ENCODE data around the gene KANK4. TPM values are rescaled to one million over a fixed set of nuclear protein-coding genes. Genes with fewer than 3 reads are reported as not detected.

The KANK4 gene
- total and polyA plus RNA-seq, 2 donors (not counting 1 experiment from before 2014, with no cell fraction given) = not detected

DNA sequence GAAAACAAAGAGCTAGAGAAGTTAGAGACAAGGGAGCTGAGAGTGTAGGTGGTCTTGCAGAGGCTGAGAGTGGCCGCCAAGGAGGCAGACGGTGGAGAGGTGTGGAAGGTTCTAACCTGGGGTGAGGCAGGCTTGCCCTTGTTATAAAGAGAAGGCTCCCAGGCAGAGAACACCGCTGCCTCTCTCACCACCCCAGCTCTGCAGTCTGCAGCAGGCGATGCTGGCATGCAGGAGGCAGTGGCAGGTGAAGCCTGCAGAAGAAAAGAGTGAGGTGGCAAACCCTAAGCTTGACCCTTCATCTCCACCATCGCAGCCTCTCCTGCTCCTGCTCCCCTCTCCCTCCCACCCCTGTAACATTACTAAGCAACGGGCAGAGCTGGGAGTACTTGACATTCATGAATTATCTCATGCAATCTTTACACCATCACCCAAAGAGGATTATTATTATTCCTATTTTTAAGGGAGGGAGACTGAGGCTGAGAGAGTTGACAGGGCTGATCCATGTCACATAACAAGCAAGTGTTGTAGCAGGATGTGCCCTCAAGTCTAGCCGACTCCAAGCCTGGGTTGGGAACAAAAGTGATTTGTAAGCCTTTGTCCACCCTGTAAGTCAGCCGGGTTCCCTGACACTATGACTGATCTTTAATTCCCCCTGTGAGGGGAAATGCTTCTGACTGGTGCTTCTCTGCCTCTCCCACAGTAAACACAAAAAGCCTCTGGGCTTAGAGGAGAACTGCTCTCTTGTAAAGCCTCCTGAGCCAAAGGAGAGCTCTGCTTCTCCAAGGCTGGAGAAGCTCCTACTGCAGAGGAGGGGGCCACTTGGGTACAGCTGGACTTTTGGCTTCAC lies 36.1 kb downstream of the KANK4 start:
- Histone ChIP-seq H3K27ac (ENCODE audit: insufficient read depth, low read length) (no peak overlapping the region), H3K4me3 (replicated peaks in 1 of 4; ENCODE audit: control extremely low read depth in 1 of 4, insufficient read depth in 1 of 4, low read depth in 3 of 4, low read length in 4 of 4) (no peak overlapping the region), H3K4me1 (ENCODE audit: control insufficient read depth, extremely low read depth, insufficient read depth, low read length) (no peaks in the 10 kb centered on the region), H2AFZ (ENCODE audit: low read length) (no peak overlapping the region), H3K27me3 (ENCODE audit: control insufficient read depth, insufficient read depth, low read length) (peaks cover 7% of the 10 kb centered on the region), H3K9me3 (ENCODE audit: control insufficient read depth, insufficient read depth, low read depth, low read length) (no peaks in the 10 kb centered on the region), H3K79me2 (ENCODE audit: control insufficient read depth, insufficient read depth, low read length) (no peaks in the 10 kb centered on the region), H3K4me2 (ENCODE audit: extremely low read depth, insufficient read depth, low read length) (no peak overlapping the region), H3K36me3 (ENCODE audit: control insufficient read depth, insufficient read depth, low read length) (no peaks in the 10 kb centered on the region), H4K20me1 (ENCODE audit: control insufficient read depth, extremely low read depth, insufficient read depth, low read length) (no peaks in the 10 kb centered on the region), H3K9ac (ENCODE audit: insufficient read depth, low read length) (no peak overlapping the region)
- DNase-seq (ENCODE audit: low read depth in 2 of 2) = no peak
- TF ChIP-seq, protein P1, sequence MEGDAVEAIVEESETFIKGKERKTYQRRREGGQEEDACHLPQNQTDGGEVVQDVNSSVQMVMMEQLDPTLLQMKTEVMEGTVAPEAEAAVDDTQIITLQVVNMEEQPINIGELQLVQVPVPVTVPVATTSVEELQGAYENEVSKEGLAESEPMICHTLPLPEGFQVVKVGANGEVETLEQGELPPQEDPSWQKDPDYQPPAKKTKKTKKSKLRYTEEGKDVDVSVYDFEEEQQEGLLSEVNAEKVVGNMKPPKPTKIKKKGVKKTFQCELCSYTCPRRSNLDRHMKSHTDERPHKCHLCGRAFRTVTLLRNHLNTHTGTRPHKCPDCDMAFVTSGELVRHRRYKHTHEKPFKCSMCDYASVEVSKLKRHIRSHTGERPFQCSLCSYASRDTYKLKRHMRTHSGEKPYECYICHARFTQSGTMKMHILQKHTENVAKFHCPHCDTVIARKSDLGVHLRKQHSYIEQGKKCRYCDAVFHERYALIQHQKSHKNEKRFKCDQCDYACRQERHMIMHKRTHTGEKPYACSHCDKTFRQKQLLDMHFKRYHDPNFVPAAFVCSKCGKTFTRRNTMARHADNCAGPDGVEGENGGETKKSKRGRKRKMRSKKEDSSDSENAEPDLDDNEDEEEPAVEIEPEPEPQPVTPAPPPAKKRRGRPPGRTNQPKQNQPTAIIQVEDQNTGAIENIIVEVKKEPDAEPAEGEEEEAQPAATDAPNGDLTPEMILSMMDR (conservative IDR thresholded peaks at IDR 0.05 in 1 of 2, IDR thresholded peaks at IDR 0.05 in 1 of 2; ENCODE audit: low read depth in 1 of 2, low read length in 2 of 2) = no peak
- no peak for TF ChIP-seq EZH2 (IDR thresholded peaks at IDR 0.05; ENCODE audit: low read length, missing control alignments)

DNA sequence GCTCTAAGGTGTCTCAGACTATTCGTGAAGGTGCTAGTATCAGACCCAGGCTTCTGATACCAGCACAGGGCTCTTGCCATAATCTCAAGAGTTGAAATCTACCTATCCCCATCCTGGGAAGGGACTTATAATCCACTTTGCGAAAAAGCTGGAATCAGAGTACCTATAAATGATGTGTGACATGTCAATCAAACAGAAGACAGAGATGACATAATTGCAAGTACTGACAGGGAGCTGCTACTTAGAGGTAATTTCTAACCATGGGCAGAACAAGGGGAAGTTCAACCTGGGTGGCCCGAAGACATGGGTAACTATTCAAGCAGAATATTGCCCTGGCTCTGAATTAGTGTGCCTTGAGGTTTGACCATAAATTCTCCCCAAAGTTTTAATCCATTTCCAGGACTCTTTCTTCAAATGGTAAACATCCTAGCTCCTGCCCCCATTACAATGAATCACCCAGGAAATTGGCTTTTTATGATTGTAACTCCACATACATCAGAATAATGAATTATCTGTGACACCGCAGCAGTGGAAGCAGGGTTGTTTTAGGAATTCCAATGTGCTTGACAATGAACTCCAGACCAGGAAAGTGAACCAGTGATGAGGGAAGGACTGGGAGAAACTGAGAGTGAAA lies 37.2 kb downstream of the KANK4 start:
- H3K27me3 ChIP-seq (ENCODE audit: control insufficient read depth, insufficient read depth, low read length) = peaks cover 7% of the 10 kb centered on the region
- H3K27ac ChIP-seq (ENCODE audit: insufficient read depth, low read length) = no peak overlapping the region
- no peaks in the 10 kb centered on the region for H3K79me2 ChIP-seq (ENCODE audit: control insufficient read depth, insufficient read depth, low read length)
- no peaks in the 10 kb centered on the region for H3K4me1 ChIP-seq (ENCODE audit: control insufficient read depth, extremely low read depth, insufficient read depth, low read length)
- TF ChIP-seq EZH2 (IDR thresholded peaks at IDR 0.05; ENCODE audit: low read length, missing control alignments) = no peak
- TF ChIP-seq, protein P1 (conservative IDR thresholded peaks at IDR 0.05 in 1 of 2, IDR thresholded peaks at IDR 0.05 in 1 of 2; ENCODE audit: low read depth in 1 of 2, low read length in 2 of 2) = no peak
- no peak overlapping the region for H3K9ac ChIP-seq (ENCODE audit: insufficient read depth, low read length)
- H4K20me1 ChIP-seq (ENCODE audit: control insufficient read depth, extremely low read depth, insufficient read depth, low read length) = no peaks in the 10 kb centered on the region
- H3K4me3 ChIP-seq (replicated peaks in 1 of 4; ENCODE audit: control extremely low read depth in 1 of 4, insufficient read depth in 1 of 4, low read depth in 3 of 4, low read length in 4 of 4) = no peak overlapping the region
- DNase-seq (ENCODE audit: low read depth in 2 of 2) = peak in 1 of 2 donors; percentile 77
- no peaks in the 10 kb centered on the region for H3K36me3 ChIP-seq (ENCODE audit: control insufficient read depth, insufficient read depth, low read length)
- no peak overlapping the region for H2AFZ ChIP-seq (ENCODE audit: low read length)
- no peak overlapping the region for H3K4me2 ChIP-seq (ENCODE audit: extremely low read depth, insufficient read depth, low read length)
- no peaks in the 10 kb centered on the region for H3K9me3 ChIP-seq (ENCODE audit: control insufficient read depth, insufficient read depth, low read depth, low read length)

DNA sequence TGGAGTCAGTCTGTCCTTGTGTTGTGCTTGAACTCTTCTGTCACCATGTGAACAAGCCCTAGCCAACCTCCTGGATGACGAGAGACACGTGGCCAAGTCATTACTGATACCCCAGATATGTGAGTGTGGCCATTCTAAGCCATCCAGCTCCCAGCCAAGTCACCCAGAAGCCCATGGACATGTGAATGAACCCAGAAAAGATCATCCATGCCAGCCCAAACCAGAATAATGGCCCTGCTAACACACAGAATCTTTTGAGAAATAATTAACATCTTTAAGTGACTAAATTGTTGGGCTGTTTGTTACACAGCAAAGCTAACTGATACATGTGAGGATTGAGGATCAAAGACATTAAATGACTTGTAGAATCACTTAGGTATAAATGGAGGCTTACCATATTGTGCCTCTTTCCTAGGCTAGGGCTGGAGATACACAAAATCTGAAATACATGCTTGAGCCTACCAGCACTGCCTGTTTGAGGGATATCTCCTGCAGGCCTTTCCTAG lies 38.2 kb downstream of the KANK4 start:
- no peaks in the 10 kb centered on the region for H3K79me2 ChIP-seq (ENCODE audit: control insufficient read depth, insufficient read depth, low read length)
- H4K20me1 ChIP-seq (ENCODE audit: control insufficient read depth, extremely low read depth, insufficient read depth, low read length) = no peaks in the 10 kb centered on the region
- no peak overlapping the region for H2AFZ ChIP-seq (ENCODE audit: low read length)
- H3K9ac ChIP-seq (ENCODE audit: insufficient read depth, low read length) = no peak overlapping the region
- no peak overlapping the region for H3K27ac ChIP-seq (ENCODE audit: insufficient read depth, low read length)
- H3K4me3 ChIP-seq (replicated peaks in 1 of 4; ENCODE audit: control extremely low read depth in 1 of 4, insufficient read depth in 1 of 4, low read depth in 3 of 4, low read length in 4 of 4) = no peak overlapping the region
- TF ChIP-seq, protein P1 (conservative IDR thresholded peaks at IDR 0.05 in 1 of 2, IDR thresholded peaks at IDR 0.05 in 1 of 2; ENCODE audit: low read depth in 1 of 2, low read length in 2 of 2) = no peak
- no peak for TF ChIP-seq EZH2 (IDR thresholded peaks at IDR 0.05; ENCODE audit: low read length, missing control alignments)
- H3K4me2 ChIP-seq (ENCODE audit: extremely low read depth, insufficient read depth, low read length) = no peak overlapping the region
- no peaks in the 10 kb centered on the region for H3K9me3 ChIP-seq (ENCODE audit: control insufficient read depth, insufficient read depth, low read depth, low read length)
- H3K36me3 ChIP-seq (ENCODE audit: control insufficient read depth, insufficient read depth, low read length) = no peaks in the 10 kb centered on the region
- H3K27me3 ChIP-seq (ENCODE audit: control insufficient read depth, insufficient read depth, low read length) = peaks cover 1% of the 10 kb centered on the region
- H3K4me1 ChIP-seq (ENCODE audit: control insufficient read depth, extremely low read depth, insufficient read depth, low read length) = no peaks in the 10 kb centered on the region
- no peak for DNase-seq (ENCODE audit: low read depth in 2 of 2)

All from fibroblast of lung (primary cell).